GM23248 (cell line): ENCODE results near the gene PMAIP1.

ENCODE experiments used
- EZH2 ChIP-seq: fragments of 200-600 bp; sonication (generic); IDR thresholded peaks from 2 replicates; pipeline ENCODE4 v1.6.1; 2018; ENCODE audit warnings: antibody characterized with exemption, mild to moderate bottlenecking; ENCODE audit not compliant: insufficient read depth, poor library complexity, severe bottlenecking
- EZH2phosphoT487 ChIP-seq: fragments of 200-600 bp; sonication (generic); IDR thresholded peaks from 2 replicates; pipeline ENCODE4 v1.6.1; 2018; ENCODE audit warnings: antibody characterized with exemption, moderate library complexity, mild to moderate bottlenecking, low read depth; ENCODE audit not compliant: insufficient read depth

- no peak for TF ChIP-seq EZH2
- TF ChIP-seq EZH2phosphoT487: no peak
Measured at GRCh38 chr18:59939127-59939526, 39.3 kb downstream of the PMAIP1 start.
